Central memory CD8-positive, alpha-beta T cell (primary cell): ENCODE data around the gene CDHR4.

Experiments
- ATAC-seq: fragments of 150-1000 bp; cut with Tn5 transposase; replicated peaks from 2 replicates; pipeline ENCODE4 v1.10.0; 2022; ENCODE audit warnings: mild to moderate bottlenecking, moderate FRiP score, moderate number of reproducible peaks; ENCODE audit not compliant: poor library complexity, severe bottlenecking; ENCODE audit errors: extremely low read depth
- DNase-seq, 2 donors: peaks; one replicate each; pipeline ENCODE4 v3.0.0; 2021; ENCODE audit warnings: low spot score in 2 of 2
- H3K27ac Mint-ChIP-seq: one replicate; pipeline ENCODE4 v1.8.0; 2022; ENCODE audit warnings: low read depth, mild to moderate bottlenecking, moderate library complexity, mixed read lengths
- H3K27me3 Mint-ChIP-seq: one replicate; pipeline ENCODE4 v1.8.0; 2022; ENCODE audit warnings: mixed read lengths
- H3K36me3 Mint-ChIP-seq: one replicate; pipeline ENCODE4 v1.8.0; 2022; ENCODE audit warnings: mild to moderate bottlenecking, moderate library complexity, mixed read lengths; ENCODE audit not compliant: insufficient read depth
- H3K4me1 Mint-ChIP-seq: one replicate; pipeline ENCODE4 v1.8.0; 2022; ENCODE audit warnings: mixed read lengths
- H3K4me3 Mint-ChIP-seq: one replicate; pipeline ENCODE4 v1.8.0; 2022; ENCODE audit warnings: mild to moderate bottlenecking, moderate library complexity, mixed read lengths
- H3K9me3 Mint-ChIP-seq: one replicate; pipeline ENCODE4 v1.8.0; 2022; ENCODE audit warnings: mixed read lengths

The CDHR4 gene

DNA sequence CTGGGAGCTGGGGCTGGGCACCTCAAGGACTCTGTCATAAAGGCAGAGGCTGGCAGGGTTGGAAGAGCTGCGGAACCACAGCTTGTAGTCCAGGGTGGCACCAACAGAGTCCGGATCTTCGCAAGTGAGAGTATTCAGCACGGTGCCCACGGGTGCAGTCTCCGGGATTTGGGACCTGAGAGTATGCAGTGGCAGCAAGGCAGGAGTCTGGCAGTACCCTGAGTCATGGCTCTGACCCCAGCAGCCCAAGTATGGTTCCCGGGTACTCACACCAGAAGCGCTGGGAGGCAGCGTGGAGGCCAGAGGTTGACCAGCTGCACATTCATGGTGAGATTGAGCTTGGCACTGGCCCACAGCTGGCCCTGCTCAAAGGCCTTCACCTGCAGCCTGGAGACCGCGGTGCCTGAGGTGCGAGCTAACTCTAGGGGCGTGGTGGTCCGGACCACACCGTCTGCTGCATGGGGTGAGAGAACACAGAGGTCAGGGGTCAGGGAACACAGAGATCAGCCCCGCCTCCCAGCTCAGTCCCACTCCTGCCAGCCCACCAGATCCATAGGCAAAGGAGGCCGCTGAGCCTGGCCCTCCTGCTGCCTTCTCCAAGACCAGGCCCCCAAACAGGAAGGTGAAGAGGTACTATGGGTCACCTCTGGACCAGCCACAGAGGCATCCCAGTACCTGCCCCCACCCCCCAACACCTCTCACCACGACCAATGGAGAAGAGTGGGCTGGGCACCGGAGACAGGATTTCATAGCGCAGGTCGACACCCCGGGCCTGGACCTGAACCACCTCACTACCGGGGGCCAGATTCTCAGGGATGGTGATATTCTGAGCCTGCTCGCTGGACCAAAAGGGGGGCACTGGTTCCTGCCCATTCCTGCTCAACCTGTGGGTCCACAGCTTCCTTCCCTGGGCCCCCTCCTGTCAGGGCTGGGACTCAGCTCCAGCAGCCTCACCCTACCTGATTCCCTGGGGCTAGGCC, 4.5 kb downstream of the CDHR4 start:
- Mint-ChIP-seq H3K9me3 (no peaks in the 10 kb centered on the region), H3K4me1 (peaks cover 3% of the 10 kb centered on the region), H3K4me3 (no peak overlapping the region), H3K27me3 (no peaks in the 10 kb centered on the region), H3K36me3 (peaks cover 1% of the 10 kb centered on the region), H3K27ac (no peak overlapping the region)
- DNase-seq: no peak
- no peak for ATAC-seq

DNA sequence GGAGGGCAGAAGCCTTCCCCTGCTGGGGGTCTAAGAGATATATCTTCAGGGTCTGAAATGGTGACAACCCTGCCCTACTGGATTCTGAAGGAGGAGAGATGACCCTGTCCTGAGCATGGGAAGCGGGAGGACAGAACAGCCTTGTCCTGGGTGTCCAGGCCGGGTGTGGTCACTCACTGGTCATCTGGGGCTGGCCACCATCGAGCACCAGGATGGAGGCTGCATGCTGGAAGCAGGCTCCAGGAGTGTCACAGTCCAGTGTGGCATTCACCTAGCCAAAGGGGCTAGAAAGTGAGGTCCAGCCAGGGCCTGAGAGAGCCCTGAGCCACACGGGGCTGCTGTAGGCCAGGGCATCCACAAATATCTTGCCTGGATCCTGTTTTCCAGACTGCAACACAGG, 5.2 kb downstream of the CDHR4 start:
- ATAC-seq (no peak), DNase-seq (no peak)
- no peak overlapping the region for H3K27ac Mint-ChIP-seq
- H3K4me3 Mint-ChIP-seq: no peak overlapping the region
- no peaks in the 10 kb centered on the region for H3K9me3 Mint-ChIP-seq
- H3K36me3 Mint-ChIP-seq: peaks cover 5% of the 10 kb centered on the region
- H3K27me3 Mint-ChIP-seq: no peaks in the 10 kb centered on the region
- peaks cover 8% of the 10 kb centered on the region for H3K4me1 Mint-ChIP-seq

GRCh38 chr3:49793486-49794085, 6.1 kb downstream of the CDHR4 start:
- H3K27me3 Mint-ChIP-seq: no peaks in the 10 kb centered on the region
- no peak overlapping the region for H3K27ac Mint-ChIP-seq

DNA sequence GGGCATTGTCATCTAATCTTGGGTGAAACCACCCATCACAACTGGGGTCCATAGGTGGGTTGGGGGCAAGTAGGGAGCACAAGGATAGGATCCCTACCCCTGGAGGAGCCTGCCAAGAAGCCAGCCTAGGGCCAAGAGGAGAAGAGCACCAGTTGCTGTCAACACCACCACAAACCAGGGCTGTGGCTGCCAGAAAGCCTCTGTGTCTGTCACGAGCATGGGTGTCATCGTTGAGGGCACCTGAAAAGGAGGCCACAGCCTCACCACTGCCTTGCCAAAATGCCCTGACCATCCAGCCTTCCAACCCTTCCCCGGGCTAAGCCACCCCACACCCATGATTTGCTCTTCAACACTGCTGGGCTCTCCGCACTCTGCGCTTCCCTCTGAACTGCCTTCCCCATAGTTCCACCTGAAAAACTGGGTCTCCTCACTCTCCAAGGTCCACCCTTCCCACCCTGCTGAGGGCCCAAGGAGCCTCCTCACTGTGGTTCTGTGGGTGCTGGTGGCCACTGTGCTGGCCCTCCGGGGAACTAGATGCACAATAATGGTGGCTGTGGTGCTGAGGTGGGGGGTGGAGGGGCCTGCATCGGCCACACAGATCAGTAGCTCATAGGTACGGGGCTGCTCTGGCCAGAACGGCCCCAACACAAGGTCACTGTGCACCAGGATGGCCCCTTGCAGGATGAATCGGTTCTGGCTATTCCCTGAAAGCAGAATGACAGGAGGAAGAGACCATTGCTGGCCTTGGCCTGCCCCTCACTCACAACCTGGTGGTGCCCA, 7.1 kb downstream of the CDHR4 start:
- Mint-ChIP-seq H3K4me1 (peaks cover 8% of the 10 kb centered on the region), H3K27me3 (no peaks in the 10 kb centered on the region), H3K27ac (no peak overlapping the region), H3K4me3 (no peak overlapping the region), H3K36me3 (peaks cover 5% of the 10 kb centered on the region), H3K9me3 (no peaks in the 10 kb centered on the region)
- no peak for DNase-seq
- ATAC-seq: no peak

More at GRCh38 chr3:49793486-49794085, 6.1 kb downstream of the CDHR4 start:
- Mint-ChIP-seq H3K36me3 (peaks cover 5% of the 10 kb centered on the region), H3K4me1 (peaks cover 8% of the 10 kb centered on the region), H3K9me3 (no peaks in the 10 kb centered on the region), H3K4me3 (no peak overlapping the region)
- no peak for DNase-seq
- ATAC-seq: no peak

GRCh38 chr3:49791571-49791970, 8.1 kb downstream of the CDHR4 start:
- peaks cover 6% of the 10 kb centered on the region for H3K36me3 Mint-ChIP-seq
- ATAC-seq (no peak), DNase-seq (no peak)
- H3K9me3 Mint-ChIP-seq: no peaks in the 10 kb centered on the region
- H3K27me3 Mint-ChIP-seq: no peaks in the 10 kb centered on the region
- H3K4me3 Mint-ChIP-seq: no peak overlapping the region
- H3K4me1 Mint-ChIP-seq: peaks cover 16% of the 10 kb centered on the region
- H3K27ac Mint-ChIP-seq: no peak overlapping the region

GRCh38 chr3:49790626-49791411, 8.9 kb downstream of the CDHR4 start:
- Mint-ChIP-seq H3K4me3 (no peak overlapping the region), H3K27ac (peak overlapping the region; percentile 85), H3K9me3 (no peaks in the 10 kb centered on the region), H3K4me1 (peaks cover 17% of the 10 kb centered on the region), H3K27me3 (no peaks in the 10 kb centered on the region), H3K36me3 (peaks cover 8% of the 10 kb centered on the region)
- DNase-seq (no peak), ATAC-seq (no peak)

GRCh38 chr3:49788056-49788455, 11.6 kb downstream of the CDHR4 start:
- no peaks in the 10 kb centered on the region for H3K27me3 Mint-ChIP-seq
- ATAC-seq: no peak
- DNase-seq: no peak
- no peak overlapping the region for H3K4me3 Mint-ChIP-seq
- no peak overlapping the region for H3K27ac Mint-ChIP-seq
- peaks cover 29% of the 10 kb centered on the region for H3K4me1 Mint-ChIP-seq
- H3K36me3 Mint-ChIP-seq: peaks cover 13% of the 10 kb centered on the region
- H3K9me3 Mint-ChIP-seq: no peaks in the 10 kb centered on the region

DNA sequence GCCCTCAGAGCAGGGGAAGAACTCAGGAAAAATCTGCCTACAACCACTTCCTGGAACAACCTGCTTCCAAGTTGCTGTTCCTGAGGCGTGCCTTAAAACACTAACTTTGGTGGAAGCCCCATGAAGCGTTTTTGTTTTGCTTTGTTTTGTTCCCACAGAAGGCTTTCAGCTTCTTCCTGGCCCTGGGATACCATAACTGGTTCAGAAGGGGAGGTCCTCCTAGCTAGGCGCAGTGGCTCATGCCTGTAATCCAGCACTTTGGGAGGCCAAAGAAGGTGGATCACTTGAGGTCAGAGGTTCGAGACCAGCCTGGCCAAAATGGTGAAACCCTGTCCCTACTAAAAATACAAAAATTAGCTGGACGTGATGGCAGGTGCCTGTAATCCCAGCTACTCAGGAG, 12.1 kb downstream of the CDHR4 start:
- H3K27me3 Mint-ChIP-seq: no peaks in the 10 kb centered on the region
- DNase-seq (no peak), ATAC-seq (no peak)
- H3K27ac Mint-ChIP-seq: peak overlapping the region; percentile 96
- H3K36me3 Mint-ChIP-seq: peaks cover 15% of the 10 kb centered on the region
- H3K4me1 Mint-ChIP-seq: peaks cover 29% of the 10 kb centered on the region
- peak overlapping the region; percentile 88 for H3K4me3 Mint-ChIP-seq
- no peaks in the 10 kb centered on the region for H3K9me3 Mint-ChIP-seq

GRCh38 chr3:49787182-49787464, 12.6 kb downstream of the CDHR4 start:
- H3K36me3 Mint-ChIP-seq: peaks cover 17% of the 10 kb centered on the region
- ATAC-seq (no peak), DNase-seq (no peak)
- H3K27me3 Mint-ChIP-seq: no peaks in the 10 kb centered on the region
- peaks cover 29% of the 10 kb centered on the region for H3K4me1 Mint-ChIP-seq
- no peaks in the 10 kb centered on the region for H3K9me3 Mint-ChIP-seq
- H3K4me3 Mint-ChIP-seq: peak overlapping the region; percentile 88
- peak overlapping the region; percentile 96 for H3K27ac Mint-ChIP-seq

GRCh38 chr3:49786357-49787181, 13.1 kb downstream of the CDHR4 start, which contains the start of gene IP6K1:
TSS of gene IP6K1 (minus strand) at chr3:49786542. CDS start at chr3:49748040, 38,502 bp downstream.
- ATAC-seq (peak; percentile 99), DNase-seq (peak; percentile 96 to 99)
- Mint-ChIP-seq H3K4me1 (peaks cover 30% of the 10 kb centered on the region), H3K36me3 (peaks cover 19% of the 10 kb centered on the region), H3K9me3 (no peaks in the 10 kb centered on the region), H3K27ac (peak within 1 kb of the TSS; percentile 96), H3K27me3 (no peaks in the 10 kb centered on the region), H3K4me3 (peak within 1 kb of the TSS; percentile 88)

- no peaks in the 10 kb centered on the region for H3K27me3 Mint-ChIP-seq
- ATAC-seq: peak; percentile 30
- H3K9me3 Mint-ChIP-seq: no peaks in the 10 kb centered on the region
These were observed 13.9 kb downstream of the CDHR4 start for GRCh38 chr3:49785565-49786356.

More at GRCh38 chr3:49785565-49786356, 13.9 kb downstream of the CDHR4 start:
- Mint-ChIP-seq H3K4me3 (peak overlapping the region; percentile 88), H3K27ac (peak overlapping the region; percentile 83), H3K36me3 (peaks cover 21% of the 10 kb centered on the region), H3K4me1 (peaks cover 38% of the 10 kb centered on the region)
- DNase-seq: peak in 1 of 2 donors; percentile 32
